Mucosa of rectum (tissue), 2 donors: ENCODE results near the gene CCL23.

Experiments
- H3K27ac ChIP-seq, 2 donors: one replicate each; pipeline ENCODE4 v1.7.0; 2013; ENCODE audit warnings: inconsistent platforms in 2 of 2, low read depth in 2 of 2, low read length in 2 of 2
- H3K27me3 ChIP-seq, 2 donors: one replicate each; pipeline ENCODE4 v1.7.0; 2013; ENCODE audit warnings: low read length in 2 of 2; ENCODE audit not compliant: control insufficient read depth in 2 of 2, insufficient read depth in 2 of 2
- H3K36me3 ChIP-seq, 2 donors: one replicate each; pipeline ENCODE4 v1.7.0; 2013; ENCODE audit warnings: low read length in 2 of 2; ENCODE audit not compliant: control insufficient read depth in 2 of 2, insufficient read depth in 2 of 2
- H3K4me1 ChIP-seq, 2 donors: one replicate each; pipeline ENCODE4 v1.7.0; 2013; ENCODE audit warnings: low read length in 2 of 2, mild to moderate bottlenecking in 1 of 2; ENCODE audit not compliant: control insufficient read depth in 2 of 2, insufficient read depth in 2 of 2
- H3K4me3 ChIP-seq, 2 donors: one replicate each; pipeline ENCODE4 v1.7.0; 2013; ENCODE audit warnings: low read length in 2 of 2
- H3K9ac ChIP-seq, 2 donors: one replicate each; pipeline ENCODE4 v1.7.0; 2013; ENCODE audit warnings: low read length in 2 of 2, low read depth in 1 of 2, mild to moderate bottlenecking in 1 of 2
- H3K9me3 ChIP-seq, 2 donors: one replicate each; pipeline ENCODE4 v1.7.0; 2013; ENCODE audit warnings: low read length in 2 of 2; ENCODE audit not compliant: control insufficient read depth in 2 of 2
- donor health status: healthy.
- donor health status: Normal muscosa, but diverticular disease.

The CCL23 gene

GRCh38 chr17:35972945-35973332 is 44.8 kb downstream of the CCL23 start:
- no peak overlapping the region for H3K9ac ChIP-seq
- H3K27me3 ChIP-seq, result no peaks in the 10 kb centered on the region
- H3K36me3 ChIP-seq, result no peaks in the 10 kb centered on the region
- no peak overlapping the region for H3K27ac ChIP-seq
- H3K4me1 ChIP-seq, result peaks cover 4 to 20% of the 10 kb centered on the region in 2 donors
- no peaks in the 10 kb centered on the region for H3K9me3 ChIP-seq
- H3K4me3 ChIP-seq, result no peak overlapping the region

DNA sequence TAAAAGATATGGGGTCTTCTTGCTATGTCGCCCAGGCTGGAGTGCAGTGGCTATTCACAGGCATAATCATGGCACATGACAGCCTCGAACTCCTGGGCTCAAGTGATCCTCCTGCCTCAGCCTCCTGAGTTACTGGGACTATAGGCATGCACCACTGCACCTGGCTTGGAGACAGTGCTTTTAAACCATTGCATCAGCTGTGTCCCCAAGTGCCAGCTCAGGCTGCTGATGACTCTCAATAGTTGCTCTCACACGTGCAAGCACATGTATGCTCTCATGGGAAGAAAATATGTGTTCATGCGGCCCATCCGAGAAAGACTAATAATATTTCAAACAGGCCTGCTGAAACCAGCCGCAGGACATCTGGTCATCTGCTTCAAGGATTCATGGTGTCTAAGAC is 45.2 kb downstream of the CCL23 start:
- no peaks in the 10 kb centered on the region for H3K9me3 ChIP-seq
- no peak overlapping the region for H3K27ac ChIP-seq
- H3K4me1 ChIP-seq, result peaks cover 4 to 20% of the 10 kb centered on the region in 2 donors
- no peak overlapping the region for H3K4me3 ChIP-seq
- no peak overlapping the region for H3K9ac ChIP-seq
- no peaks in the 10 kb centered on the region for H3K27me3 ChIP-seq
- H3K36me3 ChIP-seq, result no peaks in the 10 kb centered on the region

- no peaks in the 10 kb centered on the region for H3K27me3 ChIP-seq
- no peaks in the 10 kb centered on the region for H3K36me3 ChIP-seq
- H3K4me3 ChIP-seq, result no peak overlapping the region
- H3K4me1 ChIP-seq, result peaks cover 4 to 20% of the 10 kb centered on the region in 2 donors
- H3K9me3 ChIP-seq, result no peaks in the 10 kb centered on the region
- no peak overlapping the region for H3K9ac ChIP-seq
- H3K27ac ChIP-seq, result no peak overlapping the region
Measured at GRCh38 chr17:35972066-35972465, 45.7 kb downstream of the CCL23 start.

DNA sequence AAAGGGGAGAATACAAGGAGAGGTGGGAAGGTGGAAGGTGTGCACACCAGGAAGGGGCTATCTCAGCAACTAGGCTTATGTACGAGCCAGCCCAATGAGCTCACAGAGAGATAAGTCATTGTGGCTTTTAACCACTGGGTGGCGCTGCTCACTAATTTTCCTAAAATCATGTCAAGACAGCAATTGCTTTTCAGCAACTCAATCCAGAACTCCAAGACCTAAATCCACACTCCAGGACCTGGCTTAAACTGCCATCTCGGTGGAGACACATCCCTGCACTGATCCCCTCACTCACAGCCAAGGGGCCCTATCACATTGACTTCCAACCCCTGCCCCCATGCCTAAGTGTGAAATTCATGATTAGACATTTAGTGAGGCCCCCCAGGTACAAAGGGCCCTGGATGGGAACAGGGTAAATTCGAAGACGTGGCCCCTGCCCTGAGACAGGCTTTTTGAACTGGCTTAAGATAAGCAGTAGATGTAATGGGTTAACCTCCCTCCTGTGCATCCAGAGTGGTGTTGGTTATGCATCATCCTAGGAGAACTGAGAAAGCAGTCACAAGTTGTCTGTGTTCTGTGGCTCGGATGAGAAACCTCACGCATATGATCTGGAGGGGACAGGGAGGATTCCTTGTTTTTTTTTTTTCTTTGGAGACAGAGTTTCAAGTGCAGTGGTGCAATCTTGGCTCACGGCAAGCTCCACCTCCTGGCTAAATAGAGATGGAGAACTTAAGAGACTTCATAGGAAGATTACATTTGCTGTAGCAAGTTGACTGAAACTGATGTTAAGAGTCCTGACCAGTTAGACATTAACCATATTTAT is 48.0 kb downstream of the CCL23 start:
- Histone ChIP-seq H3K9me3 (no peaks in the 10 kb centered on the region), H3K36me3 (no peaks in the 10 kb centered on the region), H3K4me1 (peaks cover 4 to 18% of the 10 kb centered on the region in 2 donors), H3K4me3 (no peak overlapping the region), H3K9ac (no peak overlapping the region), H3K27me3 (no peaks in the 10 kb centered on the region), H3K27ac (no peak overlapping the region)

GRCh38 chr17:35968520-35969054 is 49.2 kb downstream of the CCL23 start:
- no peaks in the 10 kb centered on the region for H3K36me3 ChIP-seq
- H3K4me3 ChIP-seq, result no peak overlapping the region
- no peak overlapping the region for H3K9ac ChIP-seq
- H3K27ac ChIP-seq, result no peak overlapping the region
- H3K9me3 ChIP-seq, result no peaks in the 10 kb centered on the region
- H3K4me1 ChIP-seq, result peaks cover 3 to 14% of the 10 kb centered on the region in 2 donors
- H3K27me3 ChIP-seq, result no peaks in the 10 kb centered on the region

GRCh38 chr17:35965272-35965671 is 52.5 kb downstream of the CCL23 start:
- H3K9ac ChIP-seq, result no peak overlapping the region
- no peaks in the 10 kb centered on the region for H3K27me3 ChIP-seq
- H3K27ac ChIP-seq, result no peak overlapping the region
- no peaks in the 10 kb centered on the region for H3K36me3 ChIP-seq
- H3K4me3 ChIP-seq, result no peak overlapping the region
- H3K4me1 ChIP-seq, result peaks cover 0 to 5% of the 10 kb centered on the region in 2 donors
- no peaks in the 10 kb centered on the region for H3K9me3 ChIP-seq

DNA sequence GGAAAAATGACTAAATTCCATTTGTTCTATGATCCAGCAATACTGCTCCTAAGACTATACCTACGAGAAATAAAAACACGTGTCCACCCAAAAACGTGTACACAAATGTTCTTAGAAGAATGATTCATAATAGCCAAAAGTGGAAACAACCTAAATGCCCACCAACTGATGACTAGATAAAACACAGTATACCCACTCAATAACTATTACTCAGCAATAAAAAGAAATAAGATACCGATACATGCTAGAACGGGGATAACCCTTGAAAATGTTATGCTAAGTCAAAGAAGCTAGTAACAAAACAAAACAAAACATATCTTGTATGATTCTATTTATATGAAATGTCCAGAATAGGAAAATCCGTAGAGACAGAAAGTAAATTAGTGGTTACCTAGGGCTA is 54.1 kb downstream of the CCL23 start:
- no peak overlapping the region for H3K9ac ChIP-seq
- H3K36me3 ChIP-seq, result no peaks in the 10 kb centered on the region
- no peaks in the 10 kb centered on the region for H3K9me3 ChIP-seq
- H3K4me3 ChIP-seq, result no peak overlapping the region
- peaks cover 0 to 3% of the 10 kb centered on the region in 2 donors for H3K27me3 ChIP-seq
- no peak overlapping the region for H3K27ac ChIP-seq
- H3K4me1 ChIP-seq, result no peaks in the 10 kb centered on the region
